HepG2 (cell line): Measurements from ENCODE around the gene SFI1. TPM values are rescaled to one million over a fixed set of nuclear protein-coding genes. Genes with fewer than 3 reads are reported as not detected.
A peak's percentile ranks its signal among the peaks of the same experiment; 100 is the strongest.

Experiments
- ATAC-seq: fragments of 200-7000 bp; cut with Tn5 transposase; 3 replicates; pipeline ENCODE4 v1.9.1; 2020; ENCODE audit warnings: mild to moderate bottlenecking, moderate library complexity
- BruUV-seq: library from RNA; stranded (reverse); fragments of 400-500 nt; replicated peaks from 2 replicates; lab custom pipeline; 2021; lab: Mats Ljungman, UMichigan
- CTCF ChIA-PET: fragments of 300-600 bp; formaldehyde crosslinking; extraction: SDS; loops from one replicate; lab custom pipeline; 2021; ENCODE audit warnings: low total read pairs, inconsistent platforms, low intra/inter-chr PET ratio; lab: Yijun Ruan, JAX
- POLR2A ChIA-PET: fragments of 350-600 bp; sonication (Branson Sonifier 250); formaldehyde crosslinking; loops from one replicate; lab custom pipeline; 2020; ENCODE audit warnings: antibody characterized with exemption, inconsistent platforms; lab: Yijun Ruan, JAX
- DNase-seq: peaks from one replicate; pipeline ENCODE4 v3.0.0-alpha.2; 2015; ENCODE audit warnings: low spot score
- FAIRE-seq: peaks from 3 replicates; lab custom pipeline; 2011; peaks lifted over from hg19 to GRCh38; lab: Jason Lieb, UNC
- H2AFZ ChIP-seq: one replicate; pipeline ENCODE4 v1.6.1; 2011; ENCODE audit warnings: low read length, inconsistent platforms
- H3K27ac ChIP-seq: fragments of 300-600 bp; 3 replicates; pipeline ENCODE4 v1.8.0; 2011; ENCODE audit warnings: mixed run types, mild to moderate bottlenecking, mixed read lengths, low read length, inconsistent platforms; ENCODE audit not compliant: insufficient read depth; ENCODE audit errors: extremely low read length
- H3K27me3 ChIP-seq, 2 experiments: fragments of 200-600 bp in 1 of 2; 2 replicates in 1 of 2; 3 replicates in 1 of 2; pipeline versions ENCODE4 v1.6.0 to v1.8.0; 2011; ENCODE audit warnings: low read length in 2 of 2, mild to moderate bottlenecking in 2 of 2, moderate library complexity in 2 of 2, inconsistent platforms in 1 of 2; ENCODE audit not compliant: insufficient read depth in 2 of 2, control insufficient read depth in 1 of 2
- H3K36me3 ChIP-seq, 2 experiments: fragments of 200-600 bp in 1 of 2; replicated peaks in 1 of 2; 2 replicates in 1 of 2; 3 replicates in 1 of 2; pipeline versions ENCODE4 v1.5.1 to v1.8.0; 2011; ENCODE audit warnings: low read length in 2 of 2, inconsistent platforms in 1 of 2; ENCODE audit not compliant: insufficient read depth in 2 of 2, control insufficient read depth in 1 of 2
- H3K4me1 ChIP-seq: 2 replicates; pipeline ENCODE4 v1.5.1; 2012; ENCODE audit warnings: low read length, inconsistent platforms; ENCODE audit not compliant: insufficient read depth
- H3K4me2 ChIP-seq: 2 replicates; pipeline ENCODE4 v1.6.0; 2011; ENCODE audit warnings: low read depth, low read length, inconsistent platforms
- H3K4me3 ChIP-seq, 3 experiments: fragments of 200-600 bp in 1 of 3; sonication (generic), shearing (Covaris generic) in 1 of 3; replicated peaks in 1 of 3; 2 replicates each; pipeline ENCODE4 v1.5.1; 2011 to 2016; ENCODE audit warnings: low read length in 3 of 3, inconsistent platforms in 2 of 3, low read depth in 2 of 3, mild to moderate bottlenecking in 2 of 3, control low read depth in 1 of 3, mixed read lengths in 1 of 3; ENCODE audit not compliant: insufficient read depth in 1 of 3
- H3K79me2 ChIP-seq: one replicate; pipeline ENCODE4 v1.6.1; 2011; ENCODE audit warnings: low read length, inconsistent platforms; ENCODE audit not compliant: insufficient read depth
- H3K9ac ChIP-seq: 2 replicates; pipeline ENCODE4 v1.6.0; 2011; ENCODE audit warnings: mild to moderate bottlenecking, low read depth, low read length, inconsistent platforms; ENCODE audit not compliant: insufficient read depth
- H3K9me3 ChIP-seq: 2 replicates; pipeline ENCODE4 v1.5.1; 2012; ENCODE audit warnings: mild to moderate bottlenecking, low read length
- H4K20me1 ChIP-seq: 2 replicates; pipeline ENCODE4 v1.6.0; 2011; ENCODE audit warnings: inconsistent platforms, mild to moderate bottlenecking, low read length, moderate library complexity; ENCODE audit not compliant: insufficient read depth
- AGO2 ChIP-seq: fragments of 200-400 bp; formaldehyde crosslinking; optimal IDR thresholded peaks from 2 replicates; pipeline ENCODE3; 2017; ENCODE audit warnings: mild to moderate bottlenecking, low read depth, low read length, moderate library complexity
- ARID2 ChIP-seq: sonication (generic); formaldehyde crosslinking; IDR thresholded peaks from 2 replicates; pipeline ENCODE4 v1.8.1; 2022; ENCODE audit warnings: mild to moderate bottlenecking, missing genetic modification reagents, borderline replicate concordance
- KDM5B ChIP-seq: sonication (generic); formaldehyde crosslinking; IDR thresholded peaks from 2 replicates; pipeline ENCODE4 v1.4.0; 2020; ENCODE audit warnings: missing genetic modification reagents, mild to moderate bottlenecking, borderline replicate concordance
- MLX ChIP-seq: IDR thresholded peaks from 2 replicates; pipeline ENCODE4 v1.6.1; 2016
- MYNN ChIP-seq: sonication (generic); formaldehyde crosslinking; IDR thresholded peaks from 2 replicates; pipeline ENCODE4 v1.4.0; 2020; ENCODE audit warnings: mild to moderate bottlenecking, low read depth, missing genetic modification reagents
- RCOR2 ChIP-seq: IDR thresholded peaks from 2 replicates; pipeline ENCODE4 v1.6.1; 2016; ENCODE audit warnings: missing biosample characterization, missing genetic modification reagents
- RNF2 ChIP-seq: fragments of 450-650 bp; conservative IDR thresholded peaks from 2 replicates; pipeline ENCODE4 v1.6.1; 2016; ENCODE audit warnings: low read depth
- SMARCE1 ChIP-seq: fragments of 450-650 bp; IDR thresholded peaks from 2 replicates; pipeline ENCODE4 v1.6.1; 2017; ENCODE audit warnings: borderline replicate concordance
- SNAPC5 ChIP-seq: sonication (generic); formaldehyde crosslinking; IDR thresholded peaks from 2 replicates; pipeline ENCODE4 v1.8.1; 2023; ENCODE audit warnings: mild to moderate bottlenecking, missing genetic modification reagents, borderline replicate concordance
- TEAD3 ChIP-seq: optimal IDR thresholded peaks from 2 replicates; pipeline ENCODE3; 2016; ENCODE audit warnings: borderline replicate concordance
- ZMAT3 ChIP-seq: sonication (generic); formaldehyde crosslinking; conservative IDR thresholded peaks from 2 replicates; pipeline ENCODE4 v1.7.0; 2021; ENCODE audit warnings: missing genetic modification reagents
- ZMYM4 ChIP-seq: sonication (generic); formaldehyde crosslinking; IDR thresholded peaks from 2 replicates; pipeline ENCODE4 v1.8.1; 2023; ENCODE audit warnings: mild to moderate bottlenecking, missing genetic modification reagents
- ZNF564 ChIP-seq: sonication (generic); formaldehyde crosslinking; IDR thresholded peaks from 2 replicates; pipeline ENCODE4 v1.8.1; 2023; ENCODE audit warnings: mild to moderate bottlenecking, missing genetic modification reagents
- WGBS: methylation state at CpG from one replicate; pipeline ENCODE4 v1.1.6; 2017; ENCODE audit warnings: low lambda C conversion rate; 5-methylcytosine and 5-hydroxymethylcytosine counted together
- in situ Hi-C: cut with HindIII; loops from 2 replicates; pipeline ENCODE4 v1.10.0; 2017; ENCODE audit warnings: low pct_unique_long_range_greater_than_20kb; ENCODE audit not compliant: extremely low pct_ligation_motif_present
- intact Hi-C: fragments of 100-400 bp; cut with micrococcal nuclease; formaldehyde crosslinking; loops from one replicate; pipeline ENCODE4 v1.10.0; 2022; ENCODE audit not compliant: unreplicated experiment
- polyA plus RNA-seq, 8 experiments: library from polyadenylated mRNA; depleted of rRNA in 3 of 8; stranded (reverse) in 7 of 8; unstranded in 1 of 8; fragments of >200 nt; fragmentation: Illumina TruSeq in 4 of 8; extraction: Trizol in 4 of 8; gene quantifications; 2 replicates each; pipeline versions ENCODE4 v1.2.1 to v1.2.3, GENCODE V29; 2011 to 2016; ENCODE audit warnings: low read depth in 4 of 8, missing spikeins in 1 of 8, mixed read lengths in 1 of 8; ENCODE audit not compliant: insufficient read depth in 1 of 8
- total RNA-seq, 5 experiments: library from RNA; depleted of rRNA; stranded (reverse); fragments of >200 nt; fragmentation: Illumina TruSeq; extraction: Trizol; gene quantifications; 2 replicates each; pipeline ENCODE4 v1.2.3, GENCODE V29; 2016; ENCODE audit warnings: low read depth in 1 of 5

Gene SFI1
- total and polyA plus RNA-seq, 2 of the 13 experiments (the other 11 are each of a cell fraction or from before 2014, with no cell fraction given): 20.5 to 40.1 TPM

- Histone ChIP-seq H3K4me2 (no peak overlapping the region), H2AFZ (no peak overlapping the region), H3K4me1 (peaks cover 26% of the 10 kb centered on the region), H3K27me3 (no peaks in the 10 kb centered on the region), H3K36me3 (peaks cover 16 to 34% of the 10 kb centered on the region in 2 experiments; a peak in 4 of 5 replicates), H3K4me3 (no peak overlapping the region), H3K79me2 (no peaks in the 10 kb centered on the region), H4K20me1 (no peaks in the 10 kb centered on the region), H3K9me3 (no peaks in the 10 kb centered on the region), H3K27ac (no peak overlapping the region), H3K9ac (no peak overlapping the region)
- ChIA-PET CTCF (no interaction called here), POLR2A (no interaction called here)
- intact Hi-C loops (no loop called here), in situ Hi-C loops (loop anchor here (5.0 kb wide), 1 partner anchor 48 kb away; no protein-coding TSS in a partner anchor)
- TF ChIP-seq RCOR2 (CRISPR knock-in tag) (no peak), AGO2 (peak; percentile 52), SNAPC5 (CRISPR knock-in tag) (no peak), KDM5B (CRISPR knock-in tag) (no peak), RNF2 (no peak)
- ATAC-seq (no peak), DNase-seq (no peak), FAIRE-seq (no peak)
- no TSS peak for BruUV-seq
- WGBS: 100% methylated on average over 2 of the region's 6 CpGs
These were observed 114.3 kb downstream of the SFI1 start for GRCh38 chr22:31610611-31611010.

- POLR2A ChIA-PET: no interaction called here
- no peak overlapping the region for H3K4me3 ChIP-seq
- ATAC-seq (no peak), DNase-seq (no peak), FAIRE-seq (no peak)
- WGBS: 91% methylated on average over 11 of the region's 16 CpGs
- H2AFZ ChIP-seq: no peak overlapping the region
- no peaks in the 10 kb centered on the region for H3K79me2 ChIP-seq
- in situ Hi-C loops (loop anchor here (5.0 kb wide), 1 partner anchor 49 kb away; no protein-coding TSS in a partner anchor), intact Hi-C loops (no loop called here)
- H3K9me3 ChIP-seq: no peaks in the 10 kb centered on the region
- CTCF ChIA-PET: no interaction called here
- H3K27ac ChIP-seq: no peak overlapping the region
- no peak overlapping the region for H3K9ac ChIP-seq
- peaks cover 16 to 33% of the 10 kb centered on the region in 2 experiments; a peak in 4 of 5 replicates for H3K36me3 ChIP-seq
- TF ChIP-seq ZMAT3 (CRISPR knock-in tag): no peak
- no peak for TF ChIP-seq ARID2
- TF ChIP-seq ZMYM4 (CRISPR knock-in tag): no peak
- TF ChIP-seq TEAD3: no peak
- TF ChIP-seq ZNF564 (CRISPR knock-in tag): no peak
- no peak for TF ChIP-seq RNF2
- no peak for TF ChIP-seq SMARCE1
- TF ChIP-seq MLX: no peak
- no peak for TF ChIP-seq MYNN (CRISPR knock-in tag)
- H3K4me1 ChIP-seq: peaks cover 26% of the 10 kb centered on the region
- BruUV-seq: no TSS peak
- no peak overlapping the region for H3K4me2 ChIP-seq
- H3K27me3 ChIP-seq: no peaks in the 10 kb centered on the region
- H4K20me1 ChIP-seq: 0 out of 2 replicates have a peak, but pooled peaks cover under 1% of the 10 kb centered on the region
These were observed 114.9 kb downstream of the SFI1 start for GRCh38 chr22:31611061-31611760.
